Measurements from ENCODE around the gene MRPL28.
A peak's percentile ranks its signal among the peaks of the same experiment; 100 is the strongest.
"Not testable (repeated sequence)": the region's sequence is repeated elsewhere in the genome, so short reads cannot be mapped to it uniquely, and the experiment has no call there.

DNA sequence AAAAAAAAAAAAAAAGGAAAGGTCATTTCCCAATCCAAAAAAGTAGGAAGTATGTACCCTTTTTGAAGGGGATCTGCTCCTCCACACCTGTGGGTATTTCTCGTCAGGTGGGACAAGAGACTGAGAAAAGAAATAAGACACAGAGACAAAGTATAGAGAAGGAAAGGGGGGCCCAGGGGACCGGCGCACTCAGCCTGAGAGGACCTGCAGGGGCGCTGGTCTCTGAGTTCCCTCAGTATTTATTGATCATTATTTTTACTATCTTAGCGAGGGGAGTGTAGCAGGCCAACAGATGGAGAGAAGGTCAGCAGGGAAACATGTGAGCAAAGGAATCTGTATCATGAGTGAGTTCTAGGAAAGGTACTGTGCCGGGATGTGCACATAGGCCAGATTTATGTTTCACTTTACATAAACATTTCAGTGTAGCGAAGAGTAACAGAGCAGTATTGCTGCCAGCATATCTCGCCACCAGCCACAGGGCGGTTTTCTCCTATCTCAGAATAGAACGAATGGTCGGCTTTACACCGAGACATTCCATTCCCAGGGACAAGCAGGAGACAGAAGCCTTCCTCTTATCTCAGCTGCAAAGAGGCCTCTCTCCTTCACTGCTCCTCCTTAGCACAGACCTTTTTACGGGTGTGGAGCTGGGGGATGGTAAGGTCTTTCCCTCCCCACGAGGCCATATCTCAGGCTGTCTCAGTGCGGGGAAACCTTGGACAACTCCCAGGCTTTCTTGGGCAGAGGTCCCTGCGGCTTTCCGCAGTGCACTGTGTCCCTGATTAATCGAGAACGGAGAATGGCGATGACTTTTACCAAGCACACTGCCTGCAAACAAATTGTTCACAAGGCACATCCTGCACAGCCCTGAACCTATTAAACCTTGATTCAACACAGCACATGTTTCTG, 17.7 kb upstream of the MRPL28 start:
- TF ChIP-seq, protein P1, sequence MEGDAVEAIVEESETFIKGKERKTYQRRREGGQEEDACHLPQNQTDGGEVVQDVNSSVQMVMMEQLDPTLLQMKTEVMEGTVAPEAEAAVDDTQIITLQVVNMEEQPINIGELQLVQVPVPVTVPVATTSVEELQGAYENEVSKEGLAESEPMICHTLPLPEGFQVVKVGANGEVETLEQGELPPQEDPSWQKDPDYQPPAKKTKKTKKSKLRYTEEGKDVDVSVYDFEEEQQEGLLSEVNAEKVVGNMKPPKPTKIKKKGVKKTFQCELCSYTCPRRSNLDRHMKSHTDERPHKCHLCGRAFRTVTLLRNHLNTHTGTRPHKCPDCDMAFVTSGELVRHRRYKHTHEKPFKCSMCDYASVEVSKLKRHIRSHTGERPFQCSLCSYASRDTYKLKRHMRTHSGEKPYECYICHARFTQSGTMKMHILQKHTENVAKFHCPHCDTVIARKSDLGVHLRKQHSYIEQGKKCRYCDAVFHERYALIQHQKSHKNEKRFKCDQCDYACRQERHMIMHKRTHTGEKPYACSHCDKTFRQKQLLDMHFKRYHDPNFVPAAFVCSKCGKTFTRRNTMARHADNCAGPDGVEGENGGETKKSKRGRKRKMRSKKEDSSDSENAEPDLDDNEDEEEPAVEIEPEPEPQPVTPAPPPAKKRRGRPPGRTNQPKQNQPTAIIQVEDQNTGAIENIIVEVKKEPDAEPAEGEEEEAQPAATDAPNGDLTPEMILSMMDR (IDR thresholded peaks at IDR 0.05) = peak in 1 of 4 experiments; percentile 13
- not testable (repeated sequence) for TF ChIP-seq POLR2A, POLR2AphosphoS5, EP300 (IDR thresholded peaks at IDR 0.05)

Measured in gastroesophageal sphincter (tissue), 3 donors.